Right atrium auricular region (tissue), 2 donors: ENCODE measurements around the gene CD101. TPM values are rescaled to one million over a fixed set of nuclear protein-coding genes. Genes with fewer than 3 reads are reported as not detected.
A peak's percentile ranks its signal among the peaks of the same experiment; 100 is the strongest.

ENCODE experiments used
- DNase-seq: peaks from one replicate; pipeline ENCODE4 v3.0.0-alpha.2; 2019; ENCODE audit warnings: low spot score
- H3K27ac ChIP-seq, 2 donors: fragments of 200-600 bp; sonication (generic); 1 replicate in 1 of 2; 2 replicates in 1 of 2; pipeline ENCODE4 v1.5.1; 2016 to 2019
- H3K27me3 ChIP-seq, 2 donors: fragments of 200-600 bp; sonication (generic); one replicate each; pipeline versions ENCODE4 v1.5.1 to v1.6.0; 2017 to 2019
- H3K36me3 ChIP-seq: fragments of 200-600 bp; sonication (generic); one replicate; pipeline ENCODE4 v1.5.1; 2016
- H3K4me1 ChIP-seq, 2 donors: fragments of 200-600 bp; sonication (generic); one replicate each; pipeline versions ENCODE4 v1.5.1 to v1.6.0; 2017 to 2019
- H3K4me3 ChIP-seq, 2 donors: fragments of 200-600 bp; sonication (generic); 1 replicate in 1 of 2; 2 replicates in 1 of 2; pipeline ENCODE4 v1.5.1; 2017 to 2019; ENCODE audit warnings: mild to moderate bottlenecking in 1 of 2, moderate library complexity in 1 of 2
- H3K9me3 ChIP-seq, 2 donors: fragments of 200-600 bp; sonication (generic); one replicate each; pipeline ENCODE4 v1.5.1; 2019
- CTCF ChIP-seq, 2 donors: fragments of 200-600 bp; sonication (generic); IDR thresholded peaks; one replicate each; pipeline ENCODE4 v1.5.1; 2019; ENCODE audit warnings: antibody characterized with exemption in 2 of 2
- total RNA-seq, 2 donors: library from RNA; depleted of rRNA; stranded (reverse); fragments of >200 nt; gene quantifications; one replicate each; pipeline ENCODE4 v1.1.0, GENCODE V29; 2016

CD101 gene
- 1 to 10 TPM in 1 of 2 donors, under 1 TPM in 1; 0.11 to 1.3 TPM for total RNA-seq

- Histone ChIP-seq H3K4me3 (no peak within 1 kb of the TSS), H3K27me3 (no peaks in the 10 kb centered on the region), H3K9me3 (no peaks in the 10 kb centered on the region), H3K36me3 (no peaks in the 10 kb centered on the region), H3K27ac (no peak within 1 kb of the TSS), H3K4me1 (no peaks in the 10 kb centered on the region)
- no peak for TF ChIP-seq CTCF (IDR thresholded peaks at IDR 0.05)
- no peak for DNase-seq
Measured at GRCh38 chr1:117001254-117001927, at the start of gene CD101. Gene CD101, plus strand, starts transcription at chr1:117001760. Its CDS starts 58 bp downstream, at chr1:117001818.

- Histone ChIP-seq H3K4me1 (peaks cover 0 to 55% of the 10 kb centered on the region in 2 donors), H3K27me3 (no peaks in the 10 kb centered on the region), H3K27ac (no peak overlapping the region), H3K9me3 (no peaks in the 10 kb centered on the region), H3K36me3 (peaks cover 6% of the 10 kb centered on the region), H3K4me3 (no peak overlapping the region)
- no peak for DNase-seq
- no peak for TF ChIP-seq CTCF (IDR thresholded peaks at IDR 0.05)
Measured at GRCh38 chr1:116952738-116953275, 48.8 kb upstream of the CD101 start.

- no peak for DNase-seq
- no peaks in the 10 kb centered on the region for H3K27me3 ChIP-seq
- H3K27ac ChIP-seq = peak overlapping the region in 1 of 2 donors; percentile 17
- peaks cover 0 to 50% of the 10 kb centered on the region in 2 donors for H3K4me1 ChIP-seq
- no peaks in the 10 kb centered on the region for H3K9me3 ChIP-seq
- peaks cover 2% of the 10 kb centered on the region for H3K36me3 ChIP-seq
- no peak for TF ChIP-seq CTCF (IDR thresholded peaks at IDR 0.05)
- H3K4me3 ChIP-seq = no peak overlapping the region
Measured at GRCh38 chr1:116954440-116954839, 47.1 kb upstream of the CD101 start.

GRCh38 chr1:116956378-116956777, 45.2 kb upstream of the CD101 start:
- no peak for TF ChIP-seq CTCF (IDR thresholded peaks at IDR 0.05)
- Histone ChIP-seq H3K4me1 (peaks cover 0 to 31% of the 10 kb centered on the region in 2 donors), H3K27ac (peak overlapping the region in 1 of 2 donors; percentile 30), H3K27me3 (no peaks in the 10 kb centered on the region), H3K36me3 (peaks cover 10% of the 10 kb centered on the region), H3K4me3 (no peak overlapping the region), H3K9me3 (no peaks in the 10 kb centered on the region)
- no peak for DNase-seq

- H3K4me1 ChIP-seq = peaks cover 0 to 26% of the 10 kb centered on the region in 2 donors
- no peaks in the 10 kb centered on the region for H3K27me3 ChIP-seq
- peak overlapping the region in 1 of 2 donors; percentile 30 for H3K27ac ChIP-seq
- no peak overlapping the region for H3K4me3 ChIP-seq
- no peak for DNase-seq
- H3K9me3 ChIP-seq = no peaks in the 10 kb centered on the region
- TF ChIP-seq CTCF (IDR thresholded peaks at IDR 0.05) = no peak
- peaks cover 21% of the 10 kb centered on the region for H3K36me3 ChIP-seq
Measured at GRCh38 chr1:116957646-116958045, 43.9 kb upstream of the CD101 start.
